ENCODE measurements around the gene GCSAM.

The GCSAM gene

DNA sequence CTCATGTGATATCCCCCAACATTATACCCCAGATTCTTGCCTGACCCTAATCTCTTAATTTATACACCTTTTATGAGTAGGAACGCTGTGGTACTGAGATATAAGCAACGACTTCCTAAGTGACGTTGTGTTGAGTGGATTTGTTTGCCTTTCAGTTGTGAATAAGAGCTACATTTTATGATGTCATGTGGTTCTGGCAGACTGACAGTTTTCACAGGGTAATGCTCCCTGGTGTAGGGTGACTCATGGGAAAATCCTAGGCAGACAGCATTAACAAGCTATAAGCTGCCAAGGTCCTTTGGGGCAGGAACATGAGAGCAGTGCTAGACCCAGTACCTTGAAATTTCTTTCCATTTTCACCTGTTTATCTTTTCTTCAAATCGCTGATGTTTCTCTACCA, 35.7 kb downstream of the GCSAM start:
- no peak overlapping the region for H3K27ac Mint-ChIP-seq
- H3K4me3 Mint-ChIP-seq = no peak overlapping the region
- peaks cover 33% of the 10 kb centered on the region for H3K4me1 Mint-ChIP-seq (ENCODE audit: low read depth)

DNA sequence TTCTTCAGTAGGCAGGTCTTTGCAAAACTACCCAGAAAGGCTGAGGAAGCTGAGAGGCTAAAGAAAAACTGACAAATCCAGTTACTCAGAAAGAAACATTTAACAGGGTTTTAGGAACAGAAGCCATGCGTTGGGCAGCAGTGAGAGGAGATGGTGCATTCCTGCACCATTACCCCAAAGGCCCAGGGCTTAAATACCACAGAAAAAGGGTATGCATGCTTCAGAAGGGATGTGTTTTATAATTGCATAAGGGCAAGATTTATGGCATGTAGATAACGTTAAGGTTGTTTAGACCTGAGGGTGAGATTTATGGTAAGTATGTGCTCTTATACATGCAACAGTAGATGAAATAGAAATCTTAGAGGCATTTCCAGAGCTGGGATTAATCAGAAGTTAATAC, 36.9 kb downstream of the GCSAM start:
- H3K4me1 Mint-ChIP-seq (ENCODE audit: low read depth) = peaks cover 33% of the 10 kb centered on the region
- H3K4me3 Mint-ChIP-seq = no peak overlapping the region
- peaks cover 24% of the 10 kb centered on the region for H3K36me3 Mint-ChIP-seq (ENCODE audit: low read depth)
- no peaks in the 10 kb centered on the region for H3K27me3 Mint-ChIP-seq (ENCODE audit: low read depth)
- H3K9me3 Mint-ChIP-seq = no peaks in the 10 kb centered on the region
- H3K27ac Mint-ChIP-seq = no peak overlapping the region

More for the DNA sequence above, 35.7 kb downstream of the GCSAM start:
- H3K27me3 Mint-ChIP-seq (ENCODE audit: low read depth) = no peaks in the 10 kb centered on the region
- H3K36me3 Mint-ChIP-seq (ENCODE audit: low read depth) = peaks cover 24% of the 10 kb centered on the region
- H3K9me3 Mint-ChIP-seq = no peaks in the 10 kb centered on the region

DNA sequence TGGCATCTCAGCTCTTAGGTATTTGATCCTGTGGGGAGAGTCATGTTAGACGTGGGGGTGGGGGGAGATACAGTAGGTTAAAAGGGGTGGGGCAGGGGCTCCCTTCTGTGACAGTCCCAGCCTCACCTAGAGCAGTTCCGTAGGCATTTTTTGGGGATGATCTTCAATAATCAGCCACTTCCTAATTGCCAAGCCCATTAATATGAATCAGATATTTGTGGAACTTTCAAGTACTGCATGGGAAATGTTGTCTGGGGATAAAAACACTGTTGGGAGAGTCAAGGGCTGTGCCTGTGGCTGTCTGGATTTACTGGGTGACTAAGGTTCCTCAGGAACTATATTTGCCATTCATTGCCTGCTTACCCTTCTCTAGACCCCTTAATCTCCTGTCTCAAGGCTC, 37.3 kb downstream of the GCSAM start:
- H3K27me3 Mint-ChIP-seq (ENCODE audit: low read depth) = no peaks in the 10 kb centered on the region

DNA sequence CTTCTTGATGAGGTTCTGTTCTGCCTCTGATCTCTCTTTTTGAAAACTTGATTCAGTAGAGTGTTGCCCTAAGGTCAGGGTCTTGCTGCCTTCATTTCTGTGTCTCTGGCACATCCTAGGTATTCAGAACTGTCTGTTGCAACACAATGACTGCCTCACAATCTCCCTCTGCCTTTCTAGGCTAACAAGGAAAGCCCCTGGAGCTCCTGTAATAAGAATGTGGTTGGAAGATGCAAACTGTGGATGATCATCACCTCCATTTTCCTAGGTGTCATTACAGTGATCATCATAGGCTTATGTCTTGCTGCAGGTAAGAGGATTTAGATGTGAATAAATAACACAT, 39.9 kb downstream of the GCSAM start:
- H3K9me3 Mint-ChIP-seq = no peaks in the 10 kb centered on the region
- no peaks in the 10 kb centered on the region for H3K27me3 Mint-ChIP-seq (ENCODE audit: low read depth)
- H3K4me1 Mint-ChIP-seq (ENCODE audit: low read depth) = peaks cover 55% of the 10 kb centered on the region
- peaks cover 20% of the 10 kb centered on the region for H3K36me3 Mint-ChIP-seq (ENCODE audit: low read depth)
- H3K27ac Mint-ChIP-seq = peak overlapping the region; percentile 53
- peak overlapping the region; percentile 40 for H3K4me3 Mint-ChIP-seq

More for the DNA sequence above, 37.3 kb downstream of the GCSAM start:
- H3K36me3 Mint-ChIP-seq (ENCODE audit: low read depth) = peaks cover 24% of the 10 kb centered on the region
- no peak overlapping the region for H3K27ac Mint-ChIP-seq
- no peaks in the 10 kb centered on the region for H3K9me3 Mint-ChIP-seq
- no peak overlapping the region for H3K4me3 Mint-ChIP-seq
- peaks cover 38% of the 10 kb centered on the region for H3K4me1 Mint-ChIP-seq (ENCODE audit: low read depth)

DNA sequence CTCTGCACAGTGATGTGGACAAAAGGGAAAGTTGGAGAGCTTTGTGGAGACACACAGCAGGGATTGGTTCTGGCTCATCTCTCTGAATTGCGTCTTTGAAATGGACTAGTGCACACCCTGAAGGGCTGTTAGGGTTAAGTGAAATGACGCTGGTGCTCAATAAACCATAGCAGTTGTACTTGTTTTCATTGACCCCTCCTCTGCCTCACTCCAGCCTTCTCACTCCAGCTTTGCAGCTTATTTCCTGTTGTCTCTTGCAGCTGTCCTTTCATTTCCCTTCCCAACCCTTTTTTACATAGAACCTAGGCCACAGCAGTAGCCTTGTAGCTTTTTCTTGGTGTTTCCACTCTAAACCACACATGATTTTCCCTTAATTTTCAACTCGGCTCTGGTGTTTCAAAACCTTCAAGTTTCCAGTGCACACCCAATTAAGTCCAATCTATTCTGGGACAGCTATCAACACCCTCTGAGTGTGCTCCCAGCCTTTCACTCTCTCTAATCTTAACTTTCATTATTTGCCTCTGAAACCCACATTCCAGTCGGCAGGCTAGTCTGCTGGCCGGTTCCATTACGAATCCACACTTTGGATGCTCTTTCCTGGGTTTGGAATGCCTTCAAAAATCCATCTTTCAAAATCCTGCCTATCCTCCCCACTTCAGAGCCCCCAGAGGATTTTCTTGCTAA, 40.4 kb downstream of the GCSAM start:
- Mint-ChIP-seq H3K9me3 (no peaks in the 10 kb centered on the region), H3K4me1 (ENCODE audit: low read depth) (peaks cover 55% of the 10 kb centered on the region), H3K27ac (peak overlapping the region; percentile 53), H3K27me3 (ENCODE audit: low read depth) (no peaks in the 10 kb centered on the region), H3K4me3 (peak overlapping the region; percentile 40), H3K36me3 (ENCODE audit: low read depth) (peaks cover 17% of the 10 kb centered on the region)

DNA sequence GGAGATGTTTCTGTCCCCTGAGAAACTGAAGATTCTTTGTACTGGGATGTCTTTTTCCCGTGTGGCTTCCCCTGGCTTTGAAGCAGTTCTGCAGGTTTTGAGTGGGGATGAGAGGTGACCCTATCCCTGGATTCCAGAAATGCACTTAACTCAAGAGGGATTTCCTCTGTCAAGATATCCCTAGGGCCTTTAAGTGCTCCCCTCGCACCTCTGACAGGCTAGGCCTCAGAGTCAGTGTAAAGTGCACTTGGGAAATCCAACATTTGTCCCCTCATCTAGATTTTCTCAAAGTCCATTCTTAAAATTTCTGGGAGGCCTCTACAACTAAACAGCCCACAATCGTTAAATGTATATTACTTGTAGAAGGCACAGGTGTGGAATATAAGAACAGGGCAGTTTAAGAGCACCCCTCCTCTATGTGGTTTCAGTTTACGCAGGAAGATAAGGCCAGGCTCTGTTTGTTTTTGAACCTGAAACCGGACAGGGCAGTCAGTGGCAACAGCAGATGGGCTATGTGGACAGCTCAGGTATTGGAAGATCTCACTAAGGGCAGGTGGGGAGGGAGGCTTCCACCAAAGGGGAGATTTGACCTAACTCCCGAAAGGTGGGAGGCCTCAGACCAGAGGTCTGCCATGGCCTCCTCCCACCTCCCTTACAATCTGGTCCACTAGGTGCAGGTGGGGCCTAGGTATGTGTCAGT, 42.0 kb downstream of the GCSAM start:
- H3K27me3 Mint-ChIP-seq (ENCODE audit: low read depth) = no peaks in the 10 kb centered on the region
- H3K4me1 Mint-ChIP-seq (ENCODE audit: low read depth) = peaks cover 60% of the 10 kb centered on the region
- H3K36me3 Mint-ChIP-seq (ENCODE audit: low read depth) = peaks cover 14% of the 10 kb centered on the region
- H3K4me3 Mint-ChIP-seq = no peak overlapping the region
- H3K9me3 Mint-ChIP-seq = no peaks in the 10 kb centered on the region
- H3K27ac Mint-ChIP-seq = peak overlapping the region; percentile 18

DNA sequence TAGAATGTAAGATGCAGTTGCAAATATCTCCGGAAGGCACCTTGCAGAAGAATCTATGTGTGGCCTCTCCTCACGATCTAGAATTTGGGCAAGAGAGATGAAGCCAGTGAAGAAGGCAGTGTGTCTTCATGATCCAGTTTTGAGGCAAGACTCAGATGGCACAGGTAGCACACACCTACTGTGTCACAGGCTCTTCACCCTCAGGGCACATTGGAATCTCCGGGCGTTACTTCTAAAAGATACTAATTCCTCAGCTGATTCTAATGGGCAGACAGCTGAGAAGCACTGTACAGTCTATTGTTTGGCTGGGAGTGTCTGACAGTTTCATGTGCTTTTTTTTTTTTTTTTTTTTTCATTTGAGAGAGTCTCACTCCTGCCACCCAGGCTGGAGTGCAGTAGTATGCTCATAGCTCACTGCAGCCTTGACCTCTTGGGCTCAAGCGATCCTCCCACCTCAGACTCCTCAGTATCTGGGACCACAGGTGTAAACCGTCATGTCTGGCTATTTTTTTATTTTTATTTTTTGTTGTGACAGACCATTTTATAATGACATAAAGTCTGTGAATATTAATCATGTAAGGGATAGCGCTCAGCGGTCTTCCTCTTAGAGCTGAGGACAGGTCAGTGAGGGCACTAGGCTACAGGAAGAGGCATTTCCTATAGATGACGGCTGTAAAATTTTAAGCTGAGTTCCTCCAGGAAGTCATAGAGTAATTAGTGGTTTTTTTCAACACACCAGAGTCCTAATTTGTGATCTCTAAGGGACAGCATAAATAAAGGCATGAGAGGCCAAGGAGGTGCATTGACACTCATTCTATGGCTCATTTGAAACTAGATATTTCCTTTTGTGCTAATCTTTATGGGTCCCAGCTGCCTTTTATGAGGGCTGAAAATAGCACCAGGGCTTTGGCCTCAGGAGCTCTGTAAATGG, 42.8 kb downstream of the GCSAM start:
- no peaks in the 10 kb centered on the region for H3K27me3 Mint-ChIP-seq (ENCODE audit: low read depth)
- peaks cover 60% of the 10 kb centered on the region for H3K4me1 Mint-ChIP-seq (ENCODE audit: low read depth)
- no peaks in the 10 kb centered on the region for H3K9me3 Mint-ChIP-seq
- no peak overlapping the region for H3K4me3 Mint-ChIP-seq
- H3K27ac Mint-ChIP-seq = peak overlapping the region; percentile 47
- peaks cover 10% of the 10 kb centered on the region for H3K36me3 Mint-ChIP-seq (ENCODE audit: low read depth)

DNA sequence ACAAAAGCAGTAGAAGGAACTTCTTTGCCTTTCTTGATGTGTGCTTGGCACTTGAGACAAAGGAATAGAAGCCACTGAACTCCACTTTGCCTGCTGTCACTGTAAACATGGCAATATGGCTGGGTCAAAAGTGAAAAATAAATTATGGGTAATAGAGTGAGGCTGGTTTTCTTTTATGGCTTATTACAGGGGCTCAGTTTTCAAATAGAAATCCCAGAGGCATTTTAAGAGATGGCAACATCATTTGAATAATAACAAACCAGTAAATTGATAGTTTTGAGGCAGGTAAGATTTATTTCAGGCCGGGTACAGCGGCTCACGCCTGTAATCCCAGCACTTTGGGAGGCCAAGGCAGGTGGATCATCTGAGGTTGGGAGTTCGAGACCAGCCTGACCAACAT, 44.1 kb downstream of the GCSAM start:
- H3K36me3 Mint-ChIP-seq (ENCODE audit: low read depth) = peaks cover 7% of the 10 kb centered on the region
- H3K27me3 Mint-ChIP-seq (ENCODE audit: low read depth) = peaks cover 2% of the 10 kb centered on the region
- peaks cover 63% of the 10 kb centered on the region for H3K4me1 Mint-ChIP-seq (ENCODE audit: low read depth)
- no peak overlapping the region for H3K4me3 Mint-ChIP-seq
- no peak overlapping the region for H3K27ac Mint-ChIP-seq
- no peaks in the 10 kb centered on the region for H3K9me3 Mint-ChIP-seq

DNA sequence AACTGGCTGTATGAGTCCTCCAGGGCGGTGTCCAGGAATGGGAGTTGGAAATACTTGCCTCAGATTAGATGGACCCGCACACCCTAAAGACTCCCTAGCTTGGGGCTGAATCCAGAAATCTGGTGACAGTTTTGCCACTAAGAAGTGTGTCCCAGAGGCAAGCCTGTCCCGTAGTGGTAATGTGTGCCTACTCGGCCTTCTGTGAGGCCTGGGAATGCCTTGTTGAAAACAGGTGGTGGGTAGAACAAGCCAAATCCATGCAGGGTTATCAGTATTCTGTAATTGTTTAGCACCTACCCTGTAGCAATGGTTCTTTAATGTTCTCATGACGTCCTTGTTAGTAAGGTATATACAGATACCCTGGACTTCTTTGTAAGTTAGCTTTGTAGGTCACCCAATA, 45.3 kb downstream of the GCSAM start:
- H3K9me3 Mint-ChIP-seq = no peaks in the 10 kb centered on the region
- H3K27me3 Mint-ChIP-seq (ENCODE audit: low read depth) = peaks cover 4% of the 10 kb centered on the region
- peaks cover 2% of the 10 kb centered on the region for H3K36me3 Mint-ChIP-seq (ENCODE audit: low read depth)
- peak overlapping the region; percentile 84 for H3K27ac Mint-ChIP-seq
- peak overlapping the region; percentile 93 for H3K4me3 Mint-ChIP-seq
- peaks cover 56% of the 10 kb centered on the region for H3K4me1 Mint-ChIP-seq (ENCODE audit: low read depth)

DNA sequence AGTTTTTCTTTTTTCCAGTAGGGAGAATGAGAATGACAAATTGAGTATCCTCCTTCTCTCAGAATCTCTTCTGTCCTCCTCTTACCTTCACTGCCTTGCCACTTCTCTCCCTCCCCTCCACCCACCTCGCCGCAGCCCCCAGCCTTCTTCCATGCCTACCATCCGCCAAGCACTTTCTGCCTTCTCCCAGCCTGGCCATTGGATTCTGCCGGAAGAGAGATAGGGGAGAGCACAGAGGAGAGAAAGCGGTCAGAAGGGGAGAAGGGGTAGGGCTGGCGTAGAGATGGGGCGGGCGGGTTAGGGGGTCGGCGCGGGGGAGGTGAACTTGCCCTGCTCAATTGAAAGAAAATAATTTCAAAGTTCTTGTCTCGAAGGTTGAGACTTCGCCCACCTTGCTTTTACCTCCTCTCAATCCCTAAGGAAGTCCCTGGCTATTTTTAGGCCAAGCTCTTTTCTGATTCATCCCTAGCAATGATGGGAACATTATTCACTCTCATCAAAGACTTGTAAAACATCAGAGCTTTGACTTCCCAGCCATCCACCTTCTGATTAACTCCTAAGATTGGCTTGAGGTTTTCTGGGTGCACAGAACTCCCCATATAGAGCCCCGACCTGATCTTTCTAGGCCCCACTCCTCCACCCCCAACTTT, 46.0 kb downstream of the GCSAM start:
- Mint-ChIP-seq H3K36me3 (ENCODE audit: low read depth) (peaks cover 2% of the 10 kb centered on the region), H3K9me3 (no peaks in the 10 kb centered on the region), H3K27ac (peak overlapping the region; percentile 84), H3K4me3 (peak overlapping the region; percentile 93), H3K27me3 (ENCODE audit: low read depth) (peaks cover 4% of the 10 kb centered on the region), H3K4me1 (ENCODE audit: low read depth) (peaks cover 50% of the 10 kb centered on the region)

DNA sequence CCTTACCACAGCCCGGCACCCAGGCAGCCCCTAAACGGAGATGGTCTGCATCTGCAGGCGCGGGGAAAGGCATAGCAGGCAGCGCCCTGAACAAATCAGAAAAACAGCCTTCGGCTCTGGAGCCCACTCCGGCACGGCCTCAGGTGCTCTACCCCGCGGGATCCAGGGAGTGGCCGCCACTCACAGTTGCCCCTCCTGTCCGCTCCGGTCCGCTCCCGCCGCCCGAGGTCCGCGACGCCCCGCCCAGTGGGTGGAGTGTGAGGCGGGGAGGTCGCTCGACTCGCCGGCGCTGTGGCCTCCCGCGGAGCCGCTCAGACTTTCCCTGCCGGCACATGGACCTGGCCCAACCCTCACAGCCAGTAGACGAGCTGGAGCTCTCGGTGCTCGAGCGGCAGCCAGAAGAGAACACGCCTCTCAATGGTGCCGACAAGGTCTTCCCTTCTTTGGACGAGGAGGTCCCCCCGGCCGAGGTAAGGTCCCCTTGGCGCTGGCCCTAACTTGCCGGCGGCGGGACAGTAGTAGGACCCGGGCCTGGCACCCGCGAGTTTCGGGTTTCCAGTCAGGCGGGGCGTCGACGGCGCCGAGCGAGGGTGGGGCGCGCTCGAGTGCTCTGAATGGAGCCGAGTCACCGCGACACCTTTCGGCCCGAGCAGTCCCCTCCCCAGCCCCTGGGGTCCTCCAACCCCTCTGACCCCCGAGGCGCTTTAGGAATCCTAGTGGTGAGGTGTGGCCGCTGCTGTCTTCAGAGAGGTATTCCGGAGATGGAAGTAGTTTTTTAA, 46.8 kb downstream of the GCSAM start, which contains the start of gene C3orf52:
Gene C3orf52, plus strand, starts transcription at position 314 of the 779 bp plus-strand sequence. Its CDS starts 19 bp downstream, at position 333.
- peaks cover 49% of the 10 kb centered on the region for H3K4me1 Mint-ChIP-seq (ENCODE audit: low read depth)
- peak within 1 kb of the TSS; percentile 84 for H3K27ac Mint-ChIP-seq
- no peaks in the 10 kb centered on the region for H3K9me3 Mint-ChIP-seq
- H3K27me3 Mint-ChIP-seq (ENCODE audit: low read depth) = peaks cover 4% of the 10 kb centered on the region
- H3K36me3 Mint-ChIP-seq (ENCODE audit: low read depth) = peaks cover 2% of the 10 kb centered on the region
- peak within 1 kb of the TSS; percentile 93 for H3K4me3 Mint-ChIP-seq

DNA sequence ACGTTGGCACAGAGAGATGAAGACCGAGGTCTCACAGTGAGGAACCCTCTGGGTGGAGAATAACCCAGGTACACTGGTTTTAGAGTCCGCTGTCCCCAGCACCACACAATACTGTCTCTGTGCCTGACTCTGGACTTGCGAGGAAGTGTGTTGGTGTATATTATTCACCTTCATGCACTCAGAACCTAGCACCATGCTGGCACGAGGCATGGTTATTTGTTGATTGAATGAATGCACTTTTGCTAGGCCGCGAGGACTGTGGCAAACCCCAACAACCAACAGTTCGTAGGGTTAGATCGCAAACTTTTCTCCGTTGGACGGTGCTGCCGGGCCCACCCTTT, 47.3 kb downstream of the GCSAM start:
- peaks cover 4% of the 10 kb centered on the region for H3K27me3 Mint-ChIP-seq (ENCODE audit: low read depth)
- H3K9me3 Mint-ChIP-seq = no peaks in the 10 kb centered on the region
- H3K4me3 Mint-ChIP-seq = peak overlapping the region; percentile 93
- peak overlapping the region; percentile 84 for H3K27ac Mint-ChIP-seq
- peaks cover 43% of the 10 kb centered on the region for H3K4me1 Mint-ChIP-seq (ENCODE audit: low read depth)
- H3K36me3 Mint-ChIP-seq (ENCODE audit: low read depth) = peaks cover 2% of the 10 kb centered on the region

DNA sequence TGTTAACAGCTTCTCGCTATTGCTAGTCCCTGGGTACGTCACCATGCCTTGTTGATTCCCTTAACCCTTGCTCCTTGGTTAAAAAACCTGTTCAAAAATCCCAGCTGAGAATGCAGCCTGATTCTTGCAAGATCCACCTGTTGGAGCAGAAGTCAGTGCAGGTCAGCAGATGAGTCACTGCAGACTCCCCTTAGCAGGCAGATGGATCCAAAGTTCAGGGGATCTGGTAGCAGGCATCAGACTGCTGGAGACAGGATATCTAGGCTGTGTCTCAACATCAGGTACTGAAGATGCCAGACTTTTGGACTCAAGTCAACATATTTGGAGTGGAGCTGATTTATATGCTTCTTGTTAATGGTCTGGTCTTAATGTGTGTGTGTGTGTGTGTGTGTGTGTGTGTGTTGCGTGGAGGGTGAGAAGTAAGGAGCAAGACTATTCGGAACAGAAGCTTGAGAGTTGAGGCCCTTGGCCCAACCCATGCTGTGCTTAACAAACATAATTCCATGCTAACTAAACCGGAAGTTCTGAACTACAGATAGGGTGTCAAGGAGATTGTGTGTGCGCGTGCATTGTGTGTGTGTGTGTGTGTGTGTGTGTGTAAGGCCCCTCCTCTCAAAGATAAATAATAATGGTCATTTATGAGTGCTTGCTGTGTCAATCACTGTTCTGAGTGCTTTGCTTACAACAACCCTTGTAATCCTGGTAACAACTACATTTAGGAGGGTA, 47.9 kb downstream of the GCSAM start:
- no peak overlapping the region for H3K27ac Mint-ChIP-seq
- H3K4me1 Mint-ChIP-seq (ENCODE audit: low read depth) = peaks cover 38% of the 10 kb centered on the region
- H3K36me3 Mint-ChIP-seq (ENCODE audit: low read depth) = peaks cover 2% of the 10 kb centered on the region
- H3K9me3 Mint-ChIP-seq = no peaks in the 10 kb centered on the region
- peak overlapping the region; percentile 48 for H3K4me3 Mint-ChIP-seq
- peaks cover 4% of the 10 kb centered on the region for H3K27me3 Mint-ChIP-seq (ENCODE audit: low read depth)
